ENCODE measurements around the gene EME1. TPM values are rescaled to one million over a fixed set of nuclear protein-coding genes. Genes with fewer than 3 reads are reported as not detected.

Gene EME1
- total and polyA plus RNA-seq, 9 donors: 0.46 to 1.4 (median 0.88) TPM

DNA sequence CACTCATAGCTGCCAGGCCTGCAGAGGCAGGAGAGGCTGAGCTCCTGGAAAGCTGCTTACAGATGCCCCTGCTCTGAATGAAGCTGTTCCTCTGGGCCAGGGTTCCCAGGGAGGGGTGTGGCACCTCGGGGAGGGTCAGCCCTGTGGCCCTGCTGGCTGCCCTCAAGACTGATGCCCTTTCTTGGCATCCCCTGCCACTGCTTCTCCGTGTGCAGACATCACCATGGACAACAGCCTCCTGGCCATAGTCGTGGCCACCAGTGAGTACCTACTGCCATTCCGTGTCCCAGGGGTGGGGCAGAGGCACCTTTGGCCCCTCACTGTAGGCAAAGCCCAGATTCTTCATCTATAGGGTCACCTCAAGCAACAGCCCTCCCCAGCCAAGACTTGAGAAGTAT is 9.0 kb upstream of the EME1 start:
- intact Hi-C loops (cut with DNase I): loop anchor here in 1 of 4 donors (5.0 kb wide), 1 partner anchor 103 kb away; the partner anchor contains the start of gene CHAD
- Histone ChIP-seq H3K4me3 (no peak overlapping the region), H3K4me1 (ENCODE audit: insufficient read depth) (no peaks in the 10 kb centered on the region), H3K9me3 (no peaks in the 10 kb centered on the region), H3K27me3 (no peaks in the 10 kb centered on the region), H3K27ac (no peak overlapping the region), H3K36me3 (no peaks in the 10 kb centered on the region)
- WGBS, 3 donors: 42 to 46% (median 44%) methylated on average over 4 of the region's 4 CpGs
- TF ChIP-seq, protein P1, sequence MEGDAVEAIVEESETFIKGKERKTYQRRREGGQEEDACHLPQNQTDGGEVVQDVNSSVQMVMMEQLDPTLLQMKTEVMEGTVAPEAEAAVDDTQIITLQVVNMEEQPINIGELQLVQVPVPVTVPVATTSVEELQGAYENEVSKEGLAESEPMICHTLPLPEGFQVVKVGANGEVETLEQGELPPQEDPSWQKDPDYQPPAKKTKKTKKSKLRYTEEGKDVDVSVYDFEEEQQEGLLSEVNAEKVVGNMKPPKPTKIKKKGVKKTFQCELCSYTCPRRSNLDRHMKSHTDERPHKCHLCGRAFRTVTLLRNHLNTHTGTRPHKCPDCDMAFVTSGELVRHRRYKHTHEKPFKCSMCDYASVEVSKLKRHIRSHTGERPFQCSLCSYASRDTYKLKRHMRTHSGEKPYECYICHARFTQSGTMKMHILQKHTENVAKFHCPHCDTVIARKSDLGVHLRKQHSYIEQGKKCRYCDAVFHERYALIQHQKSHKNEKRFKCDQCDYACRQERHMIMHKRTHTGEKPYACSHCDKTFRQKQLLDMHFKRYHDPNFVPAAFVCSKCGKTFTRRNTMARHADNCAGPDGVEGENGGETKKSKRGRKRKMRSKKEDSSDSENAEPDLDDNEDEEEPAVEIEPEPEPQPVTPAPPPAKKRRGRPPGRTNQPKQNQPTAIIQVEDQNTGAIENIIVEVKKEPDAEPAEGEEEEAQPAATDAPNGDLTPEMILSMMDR (IDR thresholded peaks at IDR 0.05): no peak
- peak in 1 of 5 donors; percentile 34 for DNase-seq

DNA sequence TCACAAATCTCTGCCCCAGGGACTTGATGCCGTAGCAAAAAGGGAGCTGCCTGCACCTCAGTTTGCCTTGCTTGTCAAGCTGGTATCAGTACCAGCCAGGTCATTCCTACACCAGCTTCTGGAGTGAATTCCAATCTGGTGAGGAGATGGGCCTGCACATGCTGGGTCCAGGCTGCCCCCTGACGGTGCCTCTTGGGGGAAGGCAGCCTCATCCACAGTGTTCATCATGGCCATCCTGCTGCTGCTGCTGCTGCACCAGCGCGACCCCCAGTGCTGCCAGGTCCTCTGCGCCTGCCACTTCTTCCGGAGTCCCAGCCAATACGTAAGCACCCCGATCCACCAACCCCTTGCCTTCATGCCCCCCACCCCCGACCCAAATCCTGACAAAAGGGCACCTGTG is 8.3 kb upstream of the EME1 start:
- no peaks in the 10 kb centered on the region for H3K36me3 ChIP-seq
- DNase-seq: peak in 1 of 5 donors; percentile 38
- WGBS, 3 donors: 70 to 77% (median 76%) methylated on average over 9 of the region's 9 CpGs

GRCh38 chr17:50365165-50365564 is 7.9 kb upstream of the EME1 start:
- no peaks in the 10 kb centered on the region for H3K36me3 ChIP-seq
- no peak overlapping the region for H3K27ac ChIP-seq
- no peaks in the 10 kb centered on the region for H3K27me3 ChIP-seq
- TF ChIP-seq POLR2A (IDR thresholded peaks at IDR 0.05) (no peak), EP300 (IDR thresholded peaks at IDR 0.05) (no peak)
- TF ChIP-seq, protein P1 (IDR thresholded peaks at IDR 0.05): no peak
- H3K4me3 ChIP-seq: no peak overlapping the region
- DNase-seq: peak in 1 of 5 donors; percentile 12
- H3K9me3 ChIP-seq: no peaks in the 10 kb centered on the region
- 63 to 71% (median 66%) methylated on average over 2 of the region's 2 CpGs for WGBS, 3 donors
- intact Hi-C loops (cut with DNase I): no loop called here
- no peaks in the 10 kb centered on the region for H3K4me1 ChIP-seq (ENCODE audit: insufficient read depth)

More for the DNA sequence above, 8.3 kb upstream of the EME1 start:
- H3K27ac ChIP-seq: no peak overlapping the region
- intact Hi-C loops (cut with DNase I): loop anchor here in 1 of 4 donors (5.0 kb wide), 1 partner anchor 103 kb away; the partner anchor contains the start of gene CHAD
- H3K9me3 ChIP-seq: no peaks in the 10 kb centered on the region
- no peak overlapping the region for H3K4me3 ChIP-seq
- no peaks in the 10 kb centered on the region for H3K27me3 ChIP-seq
- no peak for TF ChIP-seq EP300 (IDR thresholded peaks at IDR 0.05)
- TF ChIP-seq, protein P1 (IDR thresholded peaks at IDR 0.05): no peak
- no peaks in the 10 kb centered on the region for H3K4me1 ChIP-seq (ENCODE audit: insufficient read depth)

GRCh38 chr17:50365649-50366393 is 7.2 kb upstream of the EME1 start:
- DNase-seq: peak in 1 of 5 donors; percentile 29
- Histone ChIP-seq H3K9me3 (no peaks in the 10 kb centered on the region), H3K36me3 (no peaks in the 10 kb centered on the region), H3K27ac (no peak overlapping the region), H3K4me1 (ENCODE audit: insufficient read depth) (no peaks in the 10 kb centered on the region), H3K4me3 (no peak overlapping the region), H3K27me3 (no peaks in the 10 kb centered on the region)
- intact Hi-C loops (cut with DNase I): no loop called here
- 82 to 88% (median 86%) methylated on average over 14 of the region's 14 CpGs for WGBS, 3 donors
- TF ChIP-seq POLR2A (IDR thresholded peaks at IDR 0.05) (no peak), EP300 (IDR thresholded peaks at IDR 0.05) (no peak)

DNA sequence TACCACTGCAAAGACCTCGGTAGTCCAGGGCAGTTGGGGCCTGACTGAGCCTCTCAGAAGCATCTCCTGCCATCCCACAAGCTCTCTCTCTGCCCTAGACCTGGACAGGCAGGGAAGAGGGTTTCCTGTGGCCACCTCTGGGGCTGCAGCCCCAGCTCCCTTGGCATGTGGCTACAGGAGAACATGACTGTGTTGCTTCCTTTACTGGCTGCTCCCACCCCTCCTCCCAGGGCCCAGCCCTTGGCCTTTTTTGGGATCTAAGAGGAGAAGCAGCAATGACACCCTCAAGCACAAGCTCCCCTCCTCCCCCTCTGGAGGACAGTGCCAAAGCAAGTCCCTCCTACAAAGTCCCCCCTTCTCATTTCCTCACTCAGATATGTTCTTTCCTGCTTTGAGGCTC is 5.6 kb upstream of the EME1 start:
- TF ChIP-seq POLR2A (IDR thresholded peaks at IDR 0.05) (no peak), EP300 (IDR thresholded peaks at IDR 0.05) (no peak)
- TF ChIP-seq, protein P1 (IDR thresholded peaks at IDR 0.05): no peak
- no peaks in the 10 kb centered on the region for H3K9me3 ChIP-seq
- H3K27me3 ChIP-seq: no peaks in the 10 kb centered on the region
- peaks cover 4% of the 10 kb centered on the region for H3K4me1 ChIP-seq (ENCODE audit: insufficient read depth)
- H3K36me3 ChIP-seq: no peaks in the 10 kb centered on the region
- WGBS, 3 donors: 71 to 92% (median 78%) methylated on average over 1 of the region's 1 CpG
- DNase-seq: peak in 1 of 5 donors; percentile 10
- intact Hi-C loops (cut with DNase I): no loop called here
- H3K4me3 ChIP-seq: no peak overlapping the region
- H3K27ac ChIP-seq: no peak overlapping the region

All from ovary (tissue), 9 donors.